PC-3 (cell line): ENCODE results near the gene SCUBE1.

Experiments
- EZH2 ChIP-seq: fragments of 300-600 bp; sonication (generic); IDR thresholded peaks from one replicate; pipeline ENCODE4 v1.6.1; 2017; ENCODE audit warnings: antibody characterized with exemption, mild to moderate bottlenecking, low read length; ENCODE audit not compliant: unreplicated experiment
- EZH2phosphoT487 ChIP-seq: fragments of 300-600 bp; sonication (generic); IDR thresholded peaks from 2 replicates; pipeline ENCODE4 v1.6.1; 2018; ENCODE audit warnings: mild to moderate bottlenecking, antibody characterized with exemption, low read length, borderline replicate concordance
- TF ChIP-seq, protein P1 (sequence below): fragments of 300-600 bp; sonication (generic); conservative IDR thresholded peaks from 2 replicates; pipeline ENCODE4 v1.5.1; 2017; ENCODE audit warnings: antibody characterized with exemption, low read depth, mild to moderate bottlenecking, low read length

DNA sequence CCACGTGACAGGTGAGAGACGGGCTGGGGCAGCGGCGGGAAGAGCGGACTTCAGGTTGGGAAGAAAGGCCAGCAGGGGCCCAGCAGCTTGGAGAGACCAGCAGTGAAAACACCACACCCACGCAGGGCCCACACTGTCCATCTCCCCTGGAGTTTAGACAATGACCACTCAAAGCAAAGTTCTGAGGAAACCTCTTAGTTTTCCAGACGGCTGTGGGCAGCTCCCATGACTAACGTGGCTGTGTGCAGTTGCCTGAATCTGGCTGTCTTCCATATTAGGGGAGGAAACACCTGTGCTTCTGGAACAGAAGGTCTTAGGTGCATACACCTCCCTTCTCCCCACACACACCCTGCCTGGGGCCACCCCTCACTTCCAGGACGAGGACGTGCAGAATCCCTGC, 85.6 kb downstream of the SCUBE1 start:
- TF ChIP-seq, protein P1, sequence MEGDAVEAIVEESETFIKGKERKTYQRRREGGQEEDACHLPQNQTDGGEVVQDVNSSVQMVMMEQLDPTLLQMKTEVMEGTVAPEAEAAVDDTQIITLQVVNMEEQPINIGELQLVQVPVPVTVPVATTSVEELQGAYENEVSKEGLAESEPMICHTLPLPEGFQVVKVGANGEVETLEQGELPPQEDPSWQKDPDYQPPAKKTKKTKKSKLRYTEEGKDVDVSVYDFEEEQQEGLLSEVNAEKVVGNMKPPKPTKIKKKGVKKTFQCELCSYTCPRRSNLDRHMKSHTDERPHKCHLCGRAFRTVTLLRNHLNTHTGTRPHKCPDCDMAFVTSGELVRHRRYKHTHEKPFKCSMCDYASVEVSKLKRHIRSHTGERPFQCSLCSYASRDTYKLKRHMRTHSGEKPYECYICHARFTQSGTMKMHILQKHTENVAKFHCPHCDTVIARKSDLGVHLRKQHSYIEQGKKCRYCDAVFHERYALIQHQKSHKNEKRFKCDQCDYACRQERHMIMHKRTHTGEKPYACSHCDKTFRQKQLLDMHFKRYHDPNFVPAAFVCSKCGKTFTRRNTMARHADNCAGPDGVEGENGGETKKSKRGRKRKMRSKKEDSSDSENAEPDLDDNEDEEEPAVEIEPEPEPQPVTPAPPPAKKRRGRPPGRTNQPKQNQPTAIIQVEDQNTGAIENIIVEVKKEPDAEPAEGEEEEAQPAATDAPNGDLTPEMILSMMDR: no peak
- TF ChIP-seq EZH2 (no peak), EZH2phosphoT487 (no peak)
